Thoracic aorta (tissue), 2 donors: ENCODE measurements around the gene MROH2B. TPM values are rescaled to one million over a fixed set of nuclear protein-coding genes. Genes with fewer than 3 reads are reported as not detected.

Source experiments
- ATAC-seq: fragments of 150-250 bp; one replicate; pipeline ENCODE4 v1.8.0; 2017; ENCODE audit warnings: low read depth; ENCODE audit not compliant: insufficient number of reproducible peaks, low FRiP score
- DNase-seq: peaks from one replicate; pipeline ENCODE4 v3.0.0-alpha.2; 2020; ENCODE audit warnings: low spot score
- H3K27ac ChIP-seq, 2 donors: fragments of 200-600 bp; sonication (generic); 1 replicate in 1 of 2; 2 replicates in 1 of 2; pipeline ENCODE4 v1.5.1; 2016; ENCODE audit warnings: mild to moderate bottlenecking in 2 of 2, moderate library complexity in 2 of 2
- H3K27me3 ChIP-seq: fragments of 200-600 bp; sonication (generic); replicated peaks from 2 replicates; pipeline ENCODE4 v1.6.0; 2016; ENCODE audit warnings: mild to moderate bottlenecking; ENCODE audit not compliant: insufficient read depth
- H3K36me3 ChIP-seq: fragments of 200-600 bp; sonication (generic); one replicate; pipeline ENCODE4 v1.5.1; 2016
- H3K4me1 ChIP-seq, 2 donors: fragments of 200-600 bp; sonication (generic); 1 replicate in 1 of 2; 2 replicates in 1 of 2; pipeline versions ENCODE4 v1.5.1 to v1.6.0; 2016; ENCODE audit warnings: low read depth in 2 of 2, mild to moderate bottlenecking in 1 of 2; ENCODE audit not compliant: control insufficient read depth in 1 of 2
- H3K4me3 ChIP-seq: fragments of 200-600 bp; sonication (generic); 2 replicates; pipeline ENCODE4 v1.5.1; 2016; ENCODE audit warnings: mild to moderate bottlenecking
- H3K9me3 ChIP-seq: fragments of 200-600 bp; sonication (generic); 2 replicates; pipeline ENCODE4 v1.5.1; 2016
- CTCF ChIP-seq: fragments of 200-600 bp; sonication (generic); IDR thresholded peaks from one replicate; pipeline ENCODE4 v1.5.1; 2019; ENCODE audit warnings: antibody characterized with exemption
- total RNA-seq, 2 donors: library from RNA; depleted of rRNA; stranded (reverse); fragments of >200 nt; gene quantifications; one replicate each; pipeline versions ENCODE4 v1.1.0 to v1.2.3, GENCODE V29; 2016

Gene MROH2B
- total RNA-seq, 2 donors from 2014 or later: not detected

GRCh38 chr5:40984884-40985283, 86.3 kb downstream of the MROH2B start:
- ATAC-seq: no peak

GRCh38 chr5:40983781-40984180, 87.4 kb downstream of the MROH2B start:
- no peak for DNase-seq
- TF ChIP-seq CTCF: no peak
- no peak for ATAC-seq
- H3K4me3 ChIP-seq: no peak overlapping the region
- no peaks in the 10 kb centered on the region for H3K4me1 ChIP-seq
- no peaks in the 10 kb centered on the region for H3K36me3 ChIP-seq
- H3K27ac ChIP-seq: no peak overlapping the region
- H3K9me3 ChIP-seq: no peaks in the 10 kb centered on the region
- H3K27me3 ChIP-seq: no peaks in the 10 kb centered on the region

More at GRCh38 chr5:40984884-40985283, 86.3 kb downstream of the MROH2B start:
- Histone ChIP-seq H3K36me3 (no peaks in the 10 kb centered on the region), H3K9me3 (no peaks in the 10 kb centered on the region), H3K27me3 (no peaks in the 10 kb centered on the region), H3K4me1 (no peaks in the 10 kb centered on the region), H3K27ac (no peak overlapping the region), H3K4me3 (no peak overlapping the region)
- no peak for TF ChIP-seq CTCF
- no peak for DNase-seq

GRCh38 chr5:40981420-40981819, 89.7 kb downstream of the MROH2B start:
- TF ChIP-seq CTCF: no peak
- Histone ChIP-seq H3K36me3 (no peaks in the 10 kb centered on the region), H3K27ac (no peak overlapping the region), H3K4me1 (no peaks in the 10 kb centered on the region), H3K9me3 (no peaks in the 10 kb centered on the region), H3K27me3 (no peaks in the 10 kb centered on the region), H3K4me3 (no peak overlapping the region)
- ATAC-seq (no peak), DNase-seq (no peak)

GRCh38 chr5:40976836-40977235, 94.3 kb downstream of the MROH2B start:
- no peak for TF ChIP-seq CTCF
- no peak for ATAC-seq

GRCh38 chr5:40976041-40976440, 95.1 kb downstream of the MROH2B start:
- Histone ChIP-seq H3K4me1 (no peaks in the 10 kb centered on the region), H3K27ac (no peak overlapping the region), H3K4me3 (no peak overlapping the region), H3K36me3 (no peaks in the 10 kb centered on the region), H3K27me3 (no peaks in the 10 kb centered on the region), H3K9me3 (no peaks in the 10 kb centered on the region)
- no peak for TF ChIP-seq CTCF
- DNase-seq (no peak), ATAC-seq (no peak)

More at GRCh38 chr5:40976836-40977235, 94.3 kb downstream of the MROH2B start:
- Histone ChIP-seq H3K4me3 (no peak overlapping the region), H3K4me1 (no peaks in the 10 kb centered on the region), H3K9me3 (no peaks in the 10 kb centered on the region), H3K27ac (no peak overlapping the region), H3K36me3 (no peaks in the 10 kb centered on the region), H3K27me3 (no peaks in the 10 kb centered on the region)
- no peak for DNase-seq
